Stimulated activated memory B cell treated with anti-CD40 and anti-IgM and Interleukin-4, amounts not matched to agents 10 μg/mL and 1 μg/mL and 100 μg/mL, for 72 hours (primary cell): ENCODE results near the gene CEP131.

Experiments
- ATAC-seq: fragments of 150-1000 bp; cut with Tn5 transposase; 2 replicates; pipeline ENCODE4 v1.10.0; 2021
- H3K27ac Mint-ChIP-seq: one replicate; pipeline ENCODE4 v1.8.0; 2022; ENCODE audit warnings: mild to moderate bottlenecking, mixed read lengths
- H3K27me3 Mint-ChIP-seq: one replicate; pipeline ENCODE4 v1.8.0; 2022; ENCODE audit warnings: mixed read lengths
- H3K36me3 Mint-ChIP-seq: one replicate; pipeline ENCODE4 v1.8.0; 2022; ENCODE audit warnings: mixed read lengths
- H3K4me1 Mint-ChIP-seq: one replicate; pipeline ENCODE4 v1.8.0; 2022; ENCODE audit warnings: mixed read lengths
- H3K4me3 Mint-ChIP-seq: one replicate; pipeline ENCODE4 v1.8.0; 2022; ENCODE audit warnings: mild to moderate bottlenecking, moderate library complexity, mixed read lengths
- H3K9me3 Mint-ChIP-seq: one replicate; pipeline ENCODE4 v1.8.0; 2022; ENCODE audit warnings: mixed read lengths

Gene CEP131

DNA sequence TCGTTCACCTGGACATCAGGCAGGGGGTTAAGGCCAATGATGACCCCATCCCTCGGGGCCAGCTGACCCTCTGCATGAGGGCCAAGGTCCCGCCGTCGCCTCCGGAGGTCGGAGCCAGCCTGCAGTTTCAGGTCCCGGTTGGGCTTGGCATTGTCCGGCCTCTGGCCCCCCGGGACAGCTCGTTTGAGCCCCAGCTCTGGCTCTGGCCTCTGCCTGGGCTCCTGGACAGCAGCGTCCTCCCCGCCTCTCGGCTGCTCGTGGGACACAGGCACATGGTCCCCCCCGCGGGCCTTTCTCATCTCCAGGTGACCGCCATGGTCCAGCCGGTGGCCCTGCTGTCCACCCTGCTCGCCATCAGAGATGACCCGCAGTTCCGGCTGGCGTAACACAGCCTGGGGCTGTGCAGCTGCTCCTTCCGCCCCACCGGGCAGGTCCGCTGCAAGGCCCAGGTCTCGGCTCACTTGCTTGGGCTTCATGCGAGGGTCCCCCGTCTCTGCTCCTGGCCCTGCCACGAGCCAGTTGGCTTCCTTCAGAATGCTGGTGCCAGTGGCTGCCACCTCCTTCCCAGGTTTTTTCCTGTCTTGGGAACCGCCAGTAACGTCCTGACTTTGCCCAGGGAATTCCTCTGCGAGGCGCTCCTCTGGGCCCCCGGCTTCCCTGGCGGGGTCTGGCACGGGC, 23.0 kb upstream of the CEP131 start:
- peaks cover 28% of the 10 kb centered on the region for H3K4me1 Mint-ChIP-seq
- no peaks in the 10 kb centered on the region for H3K27me3 Mint-ChIP-seq
- peaks cover 33% of the 10 kb centered on the region for H3K36me3 Mint-ChIP-seq
- no peaks in the 10 kb centered on the region for H3K9me3 Mint-ChIP-seq
- no peak for ATAC-seq
- no peak overlapping the region for H3K27ac Mint-ChIP-seq
- no peak overlapping the region for H3K4me3 Mint-ChIP-seq

DNA sequence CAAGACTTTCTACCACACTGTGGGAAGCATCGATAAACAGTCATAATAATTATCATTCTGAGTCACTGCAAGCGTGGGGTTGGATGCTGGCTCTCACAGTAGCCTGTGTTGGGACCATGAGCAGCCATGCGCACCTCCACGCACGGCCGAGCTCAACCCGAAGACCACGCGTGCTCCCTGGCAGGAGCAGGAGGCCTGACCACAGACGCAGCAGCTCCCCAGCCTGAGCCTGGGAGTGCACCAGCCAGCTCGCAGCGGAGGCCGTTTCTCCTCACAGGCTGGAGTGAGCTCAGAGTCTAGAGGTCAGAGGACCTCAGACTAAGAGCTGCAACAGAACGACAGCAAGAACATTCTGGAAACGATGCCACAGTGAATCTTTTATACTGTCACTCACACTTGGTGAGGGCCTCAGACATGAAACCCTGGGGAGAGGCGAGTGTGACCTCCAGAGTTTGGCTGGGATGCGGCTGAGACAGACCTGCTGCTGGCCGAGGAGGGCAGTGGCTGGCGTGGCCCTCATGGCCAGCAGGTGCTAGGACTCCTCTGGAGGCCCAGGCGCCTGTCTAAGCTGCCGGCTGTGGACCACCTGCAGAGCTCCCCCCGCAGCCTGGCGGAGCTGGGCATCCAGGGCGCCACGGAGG, 22.4 kb upstream of the CEP131 start:
- H3K27ac Mint-ChIP-seq: peak overlapping the region; percentile 76
- no peaks in the 10 kb centered on the region for H3K27me3 Mint-ChIP-seq
- H3K36me3 Mint-ChIP-seq: peaks cover 31% of the 10 kb centered on the region
- H3K4me3 Mint-ChIP-seq: peak overlapping the region; percentile 26
- peaks cover 35% of the 10 kb centered on the region for H3K4me1 Mint-ChIP-seq
- no peaks in the 10 kb centered on the region for H3K9me3 Mint-ChIP-seq
- peak; percentile 79 for ATAC-seq

DNA sequence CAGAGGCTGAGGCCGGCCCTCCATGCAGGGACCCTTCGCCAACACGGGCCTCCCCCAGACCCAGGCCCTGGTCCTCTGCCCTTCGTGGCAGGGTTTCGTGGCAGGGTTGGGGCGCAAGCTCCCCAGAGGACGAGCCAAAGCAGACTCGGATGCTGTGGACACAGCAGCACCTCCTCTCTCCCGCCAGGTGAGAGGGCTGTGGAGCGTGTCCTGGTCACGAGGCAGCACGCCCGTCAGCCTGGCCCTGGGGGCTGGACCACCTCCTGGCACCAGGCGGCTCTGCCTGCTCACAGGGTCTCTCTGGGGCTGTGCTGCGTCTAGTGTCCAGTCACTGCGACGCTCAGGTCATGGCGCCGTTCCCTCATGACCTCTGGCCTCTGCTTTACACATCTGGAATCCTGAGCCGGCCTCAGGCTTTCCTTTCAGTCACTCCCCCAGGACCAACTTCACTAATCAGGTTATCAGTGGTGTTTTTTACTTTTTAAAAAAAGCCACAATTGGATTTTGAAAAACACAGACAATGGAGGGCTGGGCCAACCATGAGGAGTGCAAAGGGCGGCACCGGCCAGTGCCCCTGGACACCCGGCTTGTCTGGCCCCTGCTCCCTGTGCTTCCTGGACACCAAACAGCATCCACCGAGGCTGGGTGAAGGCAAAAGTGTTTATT, 21.7 kb upstream of the CEP131 start:
- Mint-ChIP-seq H3K27me3 (no peaks in the 10 kb centered on the region), H3K4me3 (peak overlapping the region; percentile 26), H3K36me3 (peaks cover 25% of the 10 kb centered on the region), H3K27ac (peak overlapping the region; percentile 76), H3K4me1 (peaks cover 39% of the 10 kb centered on the region), H3K9me3 (no peaks in the 10 kb centered on the region)
- ATAC-seq: no peak

DNA sequence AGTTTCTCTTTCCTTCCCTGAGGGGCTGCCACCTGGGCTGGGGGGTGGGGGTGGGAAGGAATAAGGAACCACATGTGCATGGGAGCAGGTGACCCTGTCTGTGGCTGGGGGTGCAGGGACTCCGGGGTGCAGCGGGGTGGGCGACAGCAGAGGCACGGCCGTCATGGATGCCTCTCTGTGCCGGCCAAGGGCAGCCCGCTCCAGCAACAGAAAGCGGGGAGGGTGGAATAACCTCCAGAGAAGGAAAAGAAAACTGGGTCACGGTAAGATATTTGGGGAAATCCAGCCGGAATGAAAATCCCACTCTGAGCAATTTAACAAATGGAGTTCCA, 20.5 kb upstream of the CEP131 start:
- no peak overlapping the region for H3K4me3 Mint-ChIP-seq
- no peaks in the 10 kb centered on the region for H3K9me3 Mint-ChIP-seq
- ATAC-seq: no peak
- H3K27me3 Mint-ChIP-seq: no peaks in the 10 kb centered on the region
- H3K36me3 Mint-ChIP-seq: peaks cover 24% of the 10 kb centered on the region
- peaks cover 39% of the 10 kb centered on the region for H3K4me1 Mint-ChIP-seq
- H3K27ac Mint-ChIP-seq: no peak overlapping the region

DNA sequence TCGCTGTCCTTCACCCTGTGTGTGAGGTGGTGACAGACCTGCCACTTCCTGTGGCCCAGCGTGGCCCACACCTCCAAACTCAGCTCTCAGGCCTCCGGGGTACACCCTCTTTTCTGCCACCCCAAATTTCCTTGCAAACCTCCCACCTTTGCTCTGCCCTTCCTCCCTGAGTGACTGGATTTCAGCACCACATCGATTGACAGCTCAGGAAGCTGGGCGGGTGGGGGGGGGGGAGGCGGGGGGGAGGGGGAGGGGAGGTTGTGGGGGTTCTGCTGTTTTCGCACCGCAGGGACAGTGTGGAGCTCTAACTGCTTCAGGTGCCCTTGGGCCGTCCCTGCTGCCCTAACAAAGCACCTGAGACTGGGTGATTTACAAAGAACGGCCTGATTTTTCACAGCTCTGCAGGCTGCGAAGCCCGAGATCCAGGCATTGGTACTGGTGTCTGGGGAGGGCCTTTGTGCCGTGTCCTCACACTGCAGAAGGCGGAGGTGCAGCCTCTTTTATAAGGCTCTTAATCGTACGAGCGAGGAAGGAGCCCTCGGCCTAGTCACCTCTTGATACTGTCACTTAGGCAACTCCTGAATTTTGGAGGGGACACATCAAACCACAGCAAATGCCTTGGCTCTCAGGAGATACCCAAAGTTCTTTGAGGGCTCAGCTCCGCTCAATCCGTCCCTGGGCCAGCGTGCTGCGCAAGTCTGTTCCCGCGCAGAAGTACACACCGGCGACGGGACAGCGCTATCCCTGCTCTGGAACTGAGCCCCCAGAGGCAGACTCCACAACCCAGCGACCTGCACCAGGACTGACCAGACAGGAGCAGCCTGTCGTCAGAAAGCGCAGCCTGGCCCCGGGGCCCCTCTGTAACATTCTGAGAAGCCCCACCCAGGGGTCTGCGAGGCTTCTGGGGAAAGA, 19.9 kb upstream of the CEP131 start:
- no peak overlapping the region for H3K4me3 Mint-ChIP-seq
- H3K27ac Mint-ChIP-seq: peak overlapping the region; percentile 41
- peaks cover 24% of the 10 kb centered on the region for H3K36me3 Mint-ChIP-seq
- peaks cover 44% of the 10 kb centered on the region for H3K4me1 Mint-ChIP-seq
- no peaks in the 10 kb centered on the region for H3K27me3 Mint-ChIP-seq
- no peaks in the 10 kb centered on the region for H3K9me3 Mint-ChIP-seq
- no peak for ATAC-seq

DNA sequence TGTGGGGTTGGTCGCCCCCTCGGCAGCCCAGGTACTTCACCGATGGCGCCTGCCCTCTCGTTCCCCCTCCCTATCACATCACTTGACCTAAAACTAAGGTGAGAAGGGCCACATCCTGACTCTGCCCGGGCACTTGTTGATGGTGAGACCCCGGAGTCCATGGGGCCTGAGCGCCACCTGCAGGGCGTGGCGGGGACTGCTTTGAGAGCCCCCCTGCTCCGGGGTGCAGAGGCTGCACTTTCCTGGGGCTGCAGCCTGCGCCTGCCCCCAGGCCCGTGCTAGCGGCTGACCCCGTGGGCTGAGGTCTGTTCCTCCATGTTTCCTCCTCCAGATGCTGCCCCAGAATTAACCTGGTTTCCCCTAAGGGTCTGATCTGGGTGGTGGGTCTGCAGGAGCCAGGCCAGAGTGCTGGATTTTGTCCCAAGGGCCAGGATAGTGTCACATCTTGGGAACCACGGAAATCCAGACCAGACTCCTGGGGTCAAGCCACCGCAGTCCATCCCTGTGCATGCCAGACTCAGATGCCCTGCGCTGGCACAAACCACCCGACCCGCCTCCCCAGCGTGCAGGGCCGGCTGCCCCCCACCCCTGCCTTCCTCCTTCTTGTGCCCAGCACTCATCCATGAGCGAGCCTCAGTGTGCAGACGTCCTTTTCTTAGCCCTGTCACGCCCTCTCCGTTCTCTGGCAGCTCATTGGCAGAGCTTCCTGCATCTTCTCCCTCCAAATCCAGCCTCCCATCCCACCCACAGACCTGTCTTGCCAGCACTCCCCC, 19.1 kb upstream of the CEP131 start:
- H3K36me3 Mint-ChIP-seq: peaks cover 21% of the 10 kb centered on the region
- peaks cover 53% of the 10 kb centered on the region for H3K4me1 Mint-ChIP-seq
- H3K27ac Mint-ChIP-seq: peak overlapping the region; percentile 41
- no peak for ATAC-seq
- H3K27me3 Mint-ChIP-seq: no peaks in the 10 kb centered on the region
- no peak overlapping the region for H3K4me3 Mint-ChIP-seq
- H3K9me3 Mint-ChIP-seq: no peaks in the 10 kb centered on the region

- Mint-ChIP-seq H3K27me3 (no peaks in the 10 kb centered on the region), H3K4me3 (no peak overlapping the region), H3K4me1 (peaks cover 59% of the 10 kb centered on the region), H3K36me3 (peaks cover 20% of the 10 kb centered on the region), H3K9me3 (no peaks in the 10 kb centered on the region), H3K27ac (no peak overlapping the region)
- no peak for ATAC-seq
Measured at GRCh38 chr17:81241203-81241602, 18.4 kb upstream of the CEP131 start.

DNA sequence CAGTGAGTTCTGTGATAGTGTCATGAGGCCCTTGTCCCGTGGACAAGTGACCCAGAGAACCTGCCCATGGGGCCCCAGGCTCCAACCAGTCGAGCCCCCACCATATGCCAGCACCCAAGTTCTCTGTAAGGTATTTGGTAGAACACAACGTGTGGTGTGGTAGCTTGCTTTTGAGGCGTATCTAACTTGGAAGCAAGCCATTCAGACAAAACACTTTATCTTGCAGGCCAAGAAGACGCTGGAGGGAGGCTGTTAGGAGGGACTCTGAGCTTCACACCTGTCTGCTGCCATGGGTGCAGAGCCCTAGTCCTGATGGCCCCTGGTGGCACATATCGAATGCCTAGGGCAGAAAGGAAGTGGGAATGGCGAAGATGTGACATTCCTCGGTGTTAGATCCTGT, 18.0 kb upstream of the CEP131 start:
- ATAC-seq: no peak
- peaks cover 24% of the 10 kb centered on the region for H3K36me3 Mint-ChIP-seq
- peaks cover 64% of the 10 kb centered on the region for H3K4me1 Mint-ChIP-seq
- peak overlapping the region; percentile 92 for H3K27ac Mint-ChIP-seq
- H3K27me3 Mint-ChIP-seq: no peaks in the 10 kb centered on the region
- H3K9me3 Mint-ChIP-seq: no peaks in the 10 kb centered on the region
- peak overlapping the region; percentile 85 for H3K4me3 Mint-ChIP-seq

GRCh38 chr17:81239714-81240555, 17.2 kb upstream of the CEP131 start:
- Mint-ChIP-seq H3K4me1 (peaks cover 67% of the 10 kb centered on the region), H3K4me3 (peak overlapping the region; percentile 85), H3K27ac (peak overlapping the region; percentile 92), H3K27me3 (no peaks in the 10 kb centered on the region), H3K36me3 (peaks cover 30% of the 10 kb centered on the region), H3K9me3 (no peaks in the 10 kb centered on the region)
- ATAC-seq: peak; percentile 4

- no peaks in the 10 kb centered on the region for H3K9me3 Mint-ChIP-seq
- H3K36me3 Mint-ChIP-seq: peaks cover 35% of the 10 kb centered on the region
- peaks cover 68% of the 10 kb centered on the region for H3K4me1 Mint-ChIP-seq
- peak; percentile 98 for ATAC-seq
- peak within 1 kb of the TSS; percentile 92 for H3K27ac Mint-ChIP-seq
- peak within 1 kb of the TSS; percentile 85 for H3K4me3 Mint-ChIP-seq
- H3K27me3 Mint-ChIP-seq: no peaks in the 10 kb centered on the region
Measured at GRCh38 chr17:81238815-81239713, 16.3 kb upstream of the CEP131 start, which contains the start of the genes NDUFAF8 and TEPSIN. Gene NDUFAF8 (plus strand): TSS chr17:81239318. CDS start chr17:81239364, 46 bp downstream. Gene TEPSIN (minus strand): TSS chr17:81239055. CDS start chr17:81239033, 22 bp downstream.

- no peak for ATAC-seq
- H3K27me3 Mint-ChIP-seq: no peaks in the 10 kb centered on the region
- H3K27ac Mint-ChIP-seq: peak overlapping the region; percentile 92
- peaks cover 35% of the 10 kb centered on the region for H3K36me3 Mint-ChIP-seq
- H3K4me1 Mint-ChIP-seq: peaks cover 68% of the 10 kb centered on the region
- no peaks in the 10 kb centered on the region for H3K9me3 Mint-ChIP-seq
- H3K4me3 Mint-ChIP-seq: peak overlapping the region; percentile 85
Measured at GRCh38 chr17:81238490-81238814, 15.7 kb upstream of the CEP131 start.

DNA sequence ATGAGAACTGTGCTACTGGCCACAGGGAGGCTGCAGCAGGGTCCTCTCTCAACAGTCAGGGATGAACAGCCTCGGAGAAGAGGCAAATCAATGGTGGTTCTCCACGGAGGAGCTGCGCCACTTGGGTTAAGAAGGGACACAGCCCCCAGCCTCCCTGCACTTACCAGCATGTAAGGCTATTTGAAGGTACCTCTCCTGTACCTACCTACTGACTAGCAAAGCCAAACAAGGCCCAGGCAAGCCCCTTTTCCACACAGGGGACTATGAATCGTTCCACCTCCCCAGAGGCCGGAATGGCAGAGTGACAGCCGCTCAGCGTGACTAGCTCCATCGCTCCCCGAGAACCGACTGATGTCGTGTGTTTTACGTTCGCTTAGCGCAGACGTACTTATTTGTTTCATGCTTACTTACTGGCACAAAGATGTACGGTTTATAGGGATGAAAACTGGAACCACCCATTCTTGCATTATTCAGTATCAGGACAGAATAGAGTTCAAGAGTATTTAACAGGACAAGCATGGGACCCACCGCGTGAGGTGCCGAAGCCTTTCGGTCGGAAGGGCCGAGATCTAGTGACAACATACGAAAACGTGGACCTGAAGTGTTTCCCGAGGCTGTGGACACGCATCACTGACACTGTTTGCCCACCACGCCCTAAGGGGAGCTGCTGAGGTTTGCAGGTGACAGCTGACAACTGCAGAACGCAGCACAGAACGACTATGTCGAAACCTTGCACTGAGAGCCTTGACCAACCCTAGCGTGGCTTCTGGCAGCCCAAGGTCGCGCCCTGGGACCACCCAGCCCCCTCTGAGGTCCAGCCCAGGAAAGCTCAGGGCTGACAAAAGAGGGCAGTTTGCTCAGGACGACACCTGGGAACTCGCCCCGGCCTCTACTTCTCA, 15.1 kb upstream of the CEP131 start:
- H3K27me3 Mint-ChIP-seq: no peaks in the 10 kb centered on the region
- H3K4me3 Mint-ChIP-seq: peak overlapping the region; percentile 85
- H3K4me1 Mint-ChIP-seq: peaks cover 68% of the 10 kb centered on the region
- H3K36me3 Mint-ChIP-seq: peaks cover 40% of the 10 kb centered on the region
- no peak for ATAC-seq
- H3K27ac Mint-ChIP-seq: peak overlapping the region; percentile 92
- H3K9me3 Mint-ChIP-seq: no peaks in the 10 kb centered on the region
